ENCODE results near the gene ANKS1A. TPM values are rescaled to one million over a fixed set of nuclear protein-coding genes. Genes with fewer than 3 reads are reported as not detected.
A peak's percentile ranks its signal among the peaks of the same experiment; 100 is the strongest.
"Not testable (repeated sequence)": the region's sequence is repeated elsewhere in the genome, so short reads cannot be mapped to it uniquely, and the experiment has no call there.

ANKS1A gene
- total RNA-seq, 1 donor from 2014 or later = 33.5 TPM

GRCh38 chr6:35093783-35094182, 204.7 kb downstream of the ANKS1A start:
- DNase-seq = no peak
- Histone ChIP-seq H3K9me3 (replicated peaks) (no peaks in the 10 kb centered on the region), H3K4me1 (peaks cover 57% of the 10 kb centered on the region), H3K4me3 (no peak overlapping the region), H3K27ac (replicated peaks) (no peak overlapping the region), H3K36me3 (peaks cover 21% of the 10 kb centered on the region), H3K27me3 (ENCODE audit: low read depth) (no peaks in the 10 kb centered on the region)
- intact Hi-C loops (cut with micrococcal nuclease) = no loop called here
- no peak for TF ChIP-seq CTCF (IDR thresholded peaks at IDR 0.05; ENCODE audit: borderline replicate concordance)

GRCh38 chr6:35094183-35094582, 205.1 kb downstream of the ANKS1A start:
- Histone ChIP-seq H3K4me3 (no peak overlapping the region), H3K4me1 (peaks cover 53% of the 10 kb centered on the region), H3K36me3 (peaks cover 17% of the 10 kb centered on the region), H3K27ac (replicated peaks) (no peak overlapping the region), H3K9me3 (replicated peaks) (no peaks in the 10 kb centered on the region), H3K27me3 (ENCODE audit: low read depth) (no peaks in the 10 kb centered on the region)
- intact Hi-C loops (cut with micrococcal nuclease) = no loop called here
- TF ChIP-seq CTCF (IDR thresholded peaks at IDR 0.05; ENCODE audit: borderline replicate concordance) = no peak
- DNase-seq = no peak

- no peaks in the 10 kb centered on the region for H3K36me3 ChIP-seq
- H3K9me3 ChIP-seq (replicated peaks) = no peaks in the 10 kb centered on the region
- intact Hi-C loops (cut with micrococcal nuclease) = no loop called here
- H3K4me1 ChIP-seq = peaks cover 41% of the 10 kb centered on the region
- no peak for TF ChIP-seq CTCF (IDR thresholded peaks at IDR 0.05; ENCODE audit: borderline replicate concordance)
- no peak overlapping the region for H3K4me3 ChIP-seq
- DNase-seq = no peak
- H3K27ac ChIP-seq (replicated peaks) = peak overlapping the region; percentile 56
- no peaks in the 10 kb centered on the region for H3K27me3 ChIP-seq (ENCODE audit: low read depth)
These were observed 207.2 kb downstream of the ANKS1A start for GRCh38 chr6:35096129-35096862.

- peaks cover 19% of the 10 kb centered on the region for H3K4me1 ChIP-seq
- no peak for DNase-seq
- no peak overlapping the region for H3K27ac ChIP-seq (replicated peaks)
- H3K36me3 ChIP-seq = no peaks in the 10 kb centered on the region
- intact Hi-C loops (cut with micrococcal nuclease) = no loop called here
- no peak overlapping the region for H3K4me3 ChIP-seq
- no peak for TF ChIP-seq CTCF (IDR thresholded peaks at IDR 0.05; ENCODE audit: borderline replicate concordance)
- no peaks in the 10 kb centered on the region for H3K9me3 ChIP-seq (replicated peaks)
- no peaks in the 10 kb centered on the region for H3K27me3 ChIP-seq (ENCODE audit: low read depth)
These were observed 210.1 kb downstream of the ANKS1A start for GRCh38 chr6:35099116-35099515.

- no peaks in the 10 kb centered on the region for H3K36me3 ChIP-seq
- intact Hi-C loops (cut with micrococcal nuclease) = no loop called here
- peaks cover 12% of the 10 kb centered on the region for H3K9me3 ChIP-seq (replicated peaks)
- DNase-seq = no peak
- H3K4me1 ChIP-seq = no peaks in the 10 kb centered on the region
- no peak for TF ChIP-seq CTCF (IDR thresholded peaks at IDR 0.05; ENCODE audit: borderline replicate concordance)
- no peaks in the 10 kb centered on the region for H3K27me3 ChIP-seq (ENCODE audit: low read depth)
- H3K4me3 ChIP-seq = no peak overlapping the region
- no peak overlapping the region for H3K27ac ChIP-seq (replicated peaks)
These were observed 216.0 kb downstream of the ANKS1A start for GRCh38 chr6:35105078-35105477.

- H3K27ac ChIP-seq (replicated peaks); H3K27me3 ChIP-seq (ENCODE audit: low read depth); DNase-seq; H3K36me3 ChIP-seq; H3K4me3 ChIP-seq; intact Hi-C loops (cut with micrococcal nuclease); H3K4me1 ChIP-seq: not testable (repeated sequence)
- H3K9me3 ChIP-seq (replicated peaks) = peaks cover 12% of the 10 kb centered on the region
These were observed 217.0 kb downstream of the ANKS1A start for GRCh38 chr6:35106061-35106460.

- H3K4me1 ChIP-seq; H3K27me3 ChIP-seq (ENCODE audit: low read depth); H3K4me3 ChIP-seq; DNase-seq; H3K36me3 ChIP-seq; H3K27ac ChIP-seq (replicated peaks); intact Hi-C loops (cut with micrococcal nuclease): not testable (repeated sequence)
- H3K9me3 ChIP-seq (replicated peaks) = peaks cover 21% of the 10 kb centered on the region
These were observed 218.2 kb downstream of the ANKS1A start for GRCh38 chr6:35107208-35107607.

- peaks cover 23% of the 10 kb centered on the region for H3K9me3 ChIP-seq (replicated peaks)
- H3K27ac ChIP-seq (replicated peaks); DNase-seq; H3K4me1 ChIP-seq; intact Hi-C loops (cut with micrococcal nuclease); H3K27me3 ChIP-seq (ENCODE audit: low read depth); H3K4me3 ChIP-seq; H3K36me3 ChIP-seq: not testable (repeated sequence)
These were observed 218.7 kb downstream of the ANKS1A start for GRCh38 chr6:35107761-35108160.
